ENCODE measurements around the gene PCDH19.

Gene PCDH19

GRCh38 chrX:100296183-100296753, 113.8 kb downstream of the PCDH19 start:
- H3K4me3 ChIP-seq (ENCODE audit: low read depth, low read length), result no peak overlapping the region
- TF ChIP-seq CTCF (IDR thresholded peaks at IDR 0.05; ENCODE audit: low read depth, low read length), result no peak

- no peak overlapping the region for H3K4me3 ChIP-seq (ENCODE audit: low read depth, low read length)
- TF ChIP-seq CTCF (IDR thresholded peaks at IDR 0.05; ENCODE audit: low read depth, low read length), result no peak
Measured at GRCh38 chrX:100294965-100295364, 115.1 kb downstream of the PCDH19 start.

- TF ChIP-seq CTCF (IDR thresholded peaks at IDR 0.05; ENCODE audit: low read depth, low read length), result no peak
Measured at GRCh38 chrX:100289066-100289558, 121.0 kb downstream of the PCDH19 start.

GRCh38 chrX:100277231-100277630, 132.8 kb downstream of the PCDH19 start:
- no peak for TF ChIP-seq CTCF (IDR thresholded peaks at IDR 0.05; ENCODE audit: low read depth, low read length)
- no peak overlapping the region for H3K4me3 ChIP-seq (ENCODE audit: low read depth, low read length)

More at GRCh38 chrX:100289066-100289558, 121.0 kb downstream of the PCDH19 start:
- H3K4me3 ChIP-seq (ENCODE audit: low read depth, low read length), result no peak overlapping the region

- TF ChIP-seq CTCF (IDR thresholded peaks at IDR 0.05; ENCODE audit: low read depth, low read length), result no peak
- H3K4me3 ChIP-seq (ENCODE audit: low read depth, low read length), result no peak overlapping the region
Measured at GRCh38 chrX:100274916-100275315, 135.2 kb downstream of the PCDH19 start.

- no peak overlapping the region for H3K4me3 ChIP-seq (ENCODE audit: low read depth, low read length)
- TF ChIP-seq CTCF (IDR thresholded peaks at IDR 0.05; ENCODE audit: low read depth, low read length), result no peak
Measured at GRCh38 chrX:100265179-100265578, 144.9 kb downstream of the PCDH19 start.

GRCh38 chrX:100264200-100264599, 145.9 kb downstream of the PCDH19 start:
- no peak for TF ChIP-seq CTCF (IDR thresholded peaks at IDR 0.05; ENCODE audit: low read depth, low read length)
- no peak overlapping the region for H3K4me3 ChIP-seq (ENCODE audit: low read depth, low read length)

Measured in WI38 (cell line).